Left ventricle myocardium superior (tissue), 1 donor: ENCODE data around the gene FKBP4. TPM values are rescaled to one million over a fixed set of nuclear protein-coding genes. Genes with fewer than 3 reads are reported as not detected.

Experiments
- ATAC-seq: fragments of 200-7000 bp; cut with Tn5 transposase; one replicate; pipeline ENCODE4 v1.9.1; 2020; ENCODE audit warnings: mild to moderate bottlenecking, moderate library complexity
- DNase-seq: peaks from one replicate; pipeline ENCODE4 v3.0.0-alpha.2; 2020
- intact Hi-C: fragments of 100-400 bp; cut with micrococcal nuclease; formaldehyde crosslinking; loops from one replicate; pipeline ENCODE4 v1.11.0; 2022
- total RNA-seq: library from RNA; stranded (reverse); fragmentation: NEBNext Ultra II Directional; extraction: Animal tissue kit (Norgen Biotek cat#: 25700); gene quantifications from one replicate; pipeline ENCODE4 v1.2.1, GENCODE V29; 2021
- donor health status: DM: no; HTN: yes; CAD: no; lungs with severe emphysema.

Gene FKBP4
- total RNA-seq, 1 donor from 2014 or later: 59.0 TPM

- DNase-seq (peak; percentile 85), ATAC-seq (peak; percentile 91)
- intact Hi-C loops: no loop called here
Measured at GRCh38 chr12:2804393-2805142, 9.8 kb downstream of the FKBP4 start.

GRCh38 chr12:2805143-2805520 is 10.4 kb downstream of the FKBP4 start:
- no peak for DNase-seq
- intact Hi-C loops: no loop called here
- ATAC-seq: no peak

- ATAC-seq: no peak
- intact Hi-C loops: no loop called here
Measured at GRCh38 chr12:2806700-2807099, 11.9 kb downstream of the FKBP4 start.

DNA sequence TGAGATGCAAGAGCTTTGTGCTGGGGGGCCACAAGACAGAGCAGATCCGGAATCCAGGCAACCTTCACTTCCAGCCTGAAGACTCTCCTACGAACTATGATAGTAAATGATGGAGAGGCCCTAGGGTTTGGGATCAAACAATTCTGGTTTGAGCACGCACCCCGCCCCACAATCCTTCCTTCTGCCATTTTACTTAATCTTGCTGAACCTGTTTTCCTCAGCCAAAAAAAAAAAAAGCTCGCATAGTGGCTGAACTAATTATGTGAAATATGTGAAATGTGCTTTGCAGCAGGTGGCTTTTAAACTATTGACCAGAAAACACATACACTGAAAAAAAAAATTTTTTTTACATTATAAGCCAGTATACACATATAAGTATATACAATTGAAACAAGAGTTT is 17.0 kb downstream of the FKBP4 start:
- no peak for DNase-seq
- intact Hi-C loops: no loop called here
- ATAC-seq: no peak

More at GRCh38 chr12:2806700-2807099, 11.9 kb downstream of the FKBP4 start:
- no peak for DNase-seq

DNA sequence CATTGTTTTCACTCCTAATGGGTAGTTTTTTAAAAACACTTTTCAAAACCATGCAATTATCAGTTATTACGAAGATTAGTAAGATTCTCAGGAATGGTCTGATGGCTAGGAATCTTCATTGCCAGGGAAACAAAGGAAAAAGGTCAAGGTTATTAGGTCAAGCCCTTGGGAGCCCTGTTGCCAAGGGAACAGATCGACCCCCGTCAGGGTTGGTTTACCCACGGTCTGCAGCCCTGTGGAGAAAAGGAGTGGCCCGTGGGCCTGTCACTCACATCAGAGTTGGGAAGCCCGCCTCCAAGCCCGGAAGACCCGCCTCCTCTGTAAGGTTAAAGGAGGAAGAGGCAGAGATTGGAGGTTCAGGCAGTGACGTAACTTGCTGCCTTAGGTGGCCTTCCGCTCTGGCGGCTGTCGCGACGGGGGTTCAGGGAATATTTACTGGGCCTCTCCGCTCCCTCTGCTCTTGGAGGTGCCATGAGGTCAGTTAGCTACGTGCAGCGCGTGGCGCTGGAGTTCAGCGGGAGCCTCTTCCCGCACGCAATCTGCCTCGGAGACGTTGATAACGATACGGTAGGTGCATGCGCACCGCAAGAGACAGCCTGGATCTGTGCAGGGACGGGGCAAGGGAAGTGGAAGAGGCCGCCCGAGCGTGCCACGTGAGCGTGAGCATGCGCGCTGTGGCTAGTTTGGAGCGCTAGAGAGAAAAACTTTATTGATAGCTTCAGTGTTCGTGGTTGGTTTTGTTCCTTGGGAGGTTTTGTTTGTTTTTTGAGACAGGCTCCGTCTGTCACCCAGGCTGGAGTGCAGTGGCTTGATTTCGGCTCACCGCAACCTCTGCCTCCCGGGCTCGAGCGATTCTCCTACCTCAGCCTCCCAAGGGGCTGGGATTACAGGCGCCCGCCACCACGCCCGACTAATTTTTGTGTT is 17.8 kb downstream of the FKBP4 start, which contains the start of gene ITFG2:
ITFG2 (plus strand) TSS at position 379 of the 924 bp plus-strand sequence; CDS start at position 472, 93 bp downstream.
- ATAC-seq (peak; percentile 98), DNase-seq (peak; percentile 98)
- intact Hi-C loops: no loop called here

DNA sequence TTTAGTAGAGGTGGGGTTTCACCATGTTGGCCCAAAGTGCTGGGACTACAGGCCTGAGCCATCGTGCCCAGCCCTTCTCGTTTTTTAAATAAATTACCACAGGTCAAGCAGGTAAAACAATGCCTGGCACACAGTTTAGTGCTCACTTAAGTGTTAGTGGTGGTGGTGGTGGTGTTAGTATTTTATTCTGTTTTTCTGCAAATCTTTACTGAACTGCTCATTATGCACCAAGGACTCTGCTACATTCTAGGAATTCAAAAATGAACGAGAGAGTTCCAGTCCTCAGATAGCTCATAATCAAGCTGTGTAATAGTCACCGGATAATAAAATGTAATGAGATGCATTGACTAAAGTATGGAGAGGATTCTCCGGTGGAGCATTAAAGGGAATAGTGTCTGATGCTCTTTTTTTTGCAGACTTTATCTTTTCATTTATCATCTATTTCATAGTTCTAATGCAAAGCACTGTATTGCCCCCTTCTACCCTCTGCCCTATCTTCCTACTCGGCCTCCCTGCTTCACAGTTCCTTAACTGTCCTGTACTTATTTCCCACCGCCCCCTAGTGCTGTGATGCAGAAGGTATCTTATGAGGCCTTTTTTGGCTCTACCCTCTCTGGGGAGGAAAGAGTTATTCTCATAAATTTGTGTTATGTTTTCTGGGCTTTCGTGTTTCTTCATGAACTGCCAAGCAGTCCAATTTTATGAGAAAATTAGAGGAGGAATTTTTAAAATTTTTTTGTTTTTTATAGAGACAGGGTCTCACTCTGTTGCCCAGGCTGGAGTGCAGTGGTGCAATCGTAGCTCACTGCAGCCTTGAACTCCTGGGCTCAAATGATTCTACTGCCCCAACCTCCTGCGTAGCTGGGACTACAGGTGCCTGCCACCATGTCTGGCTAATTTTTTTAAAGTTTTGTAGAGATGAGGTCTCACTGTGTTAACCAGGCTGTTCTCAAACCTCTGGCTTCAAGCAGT is 18.7 kb downstream of the FKBP4 start:
- no peak for DNase-seq
- intact Hi-C loops: no loop called here
- peak; percentile 52 for ATAC-seq

GRCh38 chr12:2819810-2820209 is 25.0 kb downstream of the FKBP4 start:
- no peak for ATAC-seq
- intact Hi-C loops: no loop called here

GRCh38 chr12:2820432-2820831 is 25.7 kb downstream of the FKBP4 start:
- no peak for ATAC-seq
- DNase-seq: no peak
- intact Hi-C loops: no loop called here

More at GRCh38 chr12:2819810-2820209, 25.0 kb downstream of the FKBP4 start:
- no peak for DNase-seq

DNA sequence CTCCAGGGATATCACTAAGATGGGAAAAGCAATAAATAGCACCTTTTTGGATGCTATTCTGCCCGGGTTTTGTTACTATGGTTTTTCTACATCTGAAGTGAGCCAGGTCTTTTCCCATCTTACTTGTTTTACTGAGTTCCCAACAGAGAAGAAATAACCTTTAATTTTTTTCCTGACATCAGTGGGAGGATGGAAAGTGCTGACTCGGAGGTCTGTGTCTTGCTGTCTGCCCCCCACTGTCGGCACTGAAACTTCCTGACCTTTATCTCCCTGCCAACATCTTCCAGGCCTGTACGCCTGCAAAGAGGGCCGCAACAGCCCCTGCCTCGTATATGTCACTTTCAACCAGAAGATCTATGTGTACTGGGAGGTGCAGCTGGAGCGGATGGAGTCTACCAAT is 28.7 kb downstream of the FKBP4 start:
- DNase-seq: no peak
- no peak for ATAC-seq
- intact Hi-C loops: no loop called here

GRCh38 chr12:2824541-2824940 is 29.8 kb downstream of the FKBP4 start:
- DNase-seq: no peak
- intact Hi-C loops: no loop called here
- no peak for ATAC-seq

DNA sequence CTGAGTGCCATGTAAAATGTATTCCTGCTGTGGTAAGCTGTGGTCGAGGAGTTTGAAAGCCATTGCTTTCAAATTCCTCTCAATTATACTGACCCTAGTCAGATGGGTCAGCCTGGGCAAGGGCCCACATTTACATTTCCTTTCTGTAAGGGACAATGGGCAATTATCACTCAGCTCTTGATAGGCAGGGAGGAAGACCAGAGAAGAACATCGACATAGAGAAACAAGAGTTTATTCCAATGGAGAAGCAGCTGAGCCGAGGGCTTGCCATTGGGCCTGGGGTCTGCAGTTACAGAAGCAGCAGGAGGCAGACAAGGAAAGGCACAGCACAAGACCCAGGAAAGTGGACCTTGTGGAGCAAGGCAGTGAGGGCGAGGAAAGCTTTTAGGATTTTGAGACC is 30.4 kb downstream of the FKBP4 start:
- intact Hi-C loops: no loop called here
- DNase-seq (no peak), ATAC-seq (no peak)

DNA sequence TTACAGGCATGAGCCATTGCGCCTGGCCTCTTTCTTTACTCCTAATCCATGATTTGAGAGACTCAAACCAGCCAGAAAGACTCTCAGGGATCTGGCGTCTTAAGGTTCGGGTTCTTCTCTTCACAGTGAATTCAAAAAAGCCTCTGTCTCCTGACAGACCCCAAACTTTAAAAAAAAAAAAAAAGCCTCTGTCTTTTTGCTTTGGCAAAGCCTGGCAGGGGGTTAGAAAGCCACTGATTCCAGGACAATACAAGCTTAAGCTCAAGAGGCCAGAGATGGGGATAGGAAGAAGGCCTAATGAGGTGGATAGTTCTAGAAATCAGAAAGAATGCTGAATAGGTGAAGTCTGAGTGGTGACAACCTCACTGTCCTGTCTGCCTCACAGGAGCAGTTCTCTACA is 31.3 kb downstream of the FKBP4 start:
- intact Hi-C loops: no loop called here
- no peak for DNase-seq
- ATAC-seq: no peak

DNA sequence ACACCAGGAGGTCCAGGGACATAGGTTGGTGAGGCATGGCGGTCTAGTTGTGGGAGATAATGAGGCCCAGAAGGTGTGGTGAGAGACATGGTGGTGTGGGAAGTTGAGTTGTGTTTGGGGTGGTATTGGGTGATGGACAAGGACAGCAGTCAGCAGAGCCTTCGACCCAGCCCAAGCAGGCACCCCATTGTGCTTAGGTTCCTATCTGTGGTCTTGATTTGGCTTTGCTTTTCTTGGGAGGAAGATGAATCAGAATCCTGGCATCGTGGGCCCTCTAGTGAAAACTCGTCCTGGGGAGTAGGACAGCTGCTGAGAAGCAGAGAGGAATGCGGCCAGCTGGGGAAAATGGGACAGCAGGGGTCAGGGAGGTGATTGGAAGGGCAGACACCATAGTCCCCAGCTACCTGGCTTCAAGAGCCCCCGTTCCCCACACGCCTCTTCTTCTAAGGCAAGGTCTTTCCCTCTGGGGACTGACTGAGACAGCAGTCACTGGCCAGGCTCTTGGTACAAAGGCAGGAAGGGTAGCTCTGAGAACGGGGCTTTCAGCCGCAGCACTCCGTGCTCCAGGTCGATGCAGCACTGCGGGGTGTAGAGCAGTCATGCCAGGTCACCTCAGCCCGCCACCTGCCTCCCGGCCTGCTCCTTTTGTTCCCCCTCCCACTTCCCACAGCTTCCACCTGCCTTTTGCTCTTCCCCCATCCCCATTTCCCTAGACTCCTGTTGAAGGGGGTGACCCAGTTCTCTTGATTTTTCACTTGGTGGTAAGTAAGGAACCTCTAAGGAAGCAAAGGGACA is 32.1 kb downstream of the FKBP4 start:
- ATAC-seq (no peak), DNase-seq (no peak)
- intact Hi-C loops: no loop called here

GRCh38 chr12:2829275-2829674 is 34.5 kb downstream of the FKBP4 start:
- ATAC-seq (no peak), DNase-seq (no peak)
- intact Hi-C loops: no loop called here

GRCh38 chr12:2832550-2833127 is 37.9 kb downstream of the FKBP4 start:
- ATAC-seq (peak; percentile 17), DNase-seq (no peak)
- intact Hi-C loops: no loop called here

DNA sequence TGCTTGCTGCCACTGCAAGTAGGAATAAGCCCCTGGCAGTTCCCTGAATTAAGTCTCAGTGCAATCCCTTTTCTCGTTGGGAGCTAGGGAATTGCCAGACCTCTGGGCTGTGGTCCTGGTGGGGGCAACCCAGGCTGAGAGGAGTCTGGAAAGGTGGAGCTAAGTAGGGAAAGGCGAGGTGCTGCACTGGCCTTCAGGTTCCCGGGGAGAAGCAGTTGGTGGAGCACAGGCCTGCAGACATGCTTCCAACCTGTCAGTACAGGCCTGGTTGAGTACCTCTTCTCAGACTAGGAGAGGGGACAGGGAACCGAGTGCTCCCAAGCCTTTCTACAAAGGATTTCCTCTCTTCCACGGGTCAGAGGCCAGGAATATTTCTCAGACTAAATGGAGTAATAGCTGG is 38.6 kb downstream of the FKBP4 start:
- ATAC-seq (no peak), DNase-seq (no peak)
- intact Hi-C loops: no loop called here

GRCh38 chr12:2833810-2834209 is 39.0 kb downstream of the FKBP4 start:
- intact Hi-C loops: no loop called here
- DNase-seq (peak; percentile 27), ATAC-seq (peak; percentile 48)
